ENCODE measurements around the gene UBA1.

Gene UBA1

GRCh38 chrX:47185241-47185640, 8.4 kb upstream of the UBA1 start:
- no peak overlapping the region for H3K4me3 ChIP-seq (ENCODE audit: low read length, poor library complexity, severe bottlenecking)
- TF ChIP-seq CTCF (conservative IDR thresholded peaks at IDR 0.05; ENCODE audit: low read length) (no peak), EZH2phosphoT487 (IDR thresholded peaks at IDR 0.05; ENCODE audit: borderline replicate concordance) (no peak)
- no peaks in the 10 kb centered on the region for H3F3A ChIP-seq (ENCODE audit: low read depth)
- no peaks in the 10 kb centered on the region for H3K9me2 ChIP-seq (replicated peaks; ENCODE audit: low read depth, low read length)
- no peaks in the 10 kb centered on the region for H3K9me3 ChIP-seq (ENCODE audit: insufficient read depth, low read depth, low read length)
- H3K36me3 ChIP-seq (ENCODE audit: insufficient read depth, low read length), result peaks cover 47% of the 10 kb centered on the region; the same call in 1 of the 2 replicates
- H4K20me1 ChIP-seq (ENCODE audit: insufficient read depth, low read length, poor library complexity, severe bottlenecking), result no peaks in the 10 kb centered on the region
- H2AFZ ChIP-seq (ENCODE audit: low read length), result no peak overlapping the region
- no peak overlapping the region for H3K9ac ChIP-seq (ENCODE audit: low read depth, low read length, poor library complexity, severe bottlenecking)
- no peaks in the 10 kb centered on the region for H3K79me2 ChIP-seq (ENCODE audit: insufficient read depth, low read length)
- H3K4me2 ChIP-seq (ENCODE audit: low read depth, low read length, poor library complexity, severe bottlenecking), result no peak overlapping the region
- no peaks in the 10 kb centered on the region for H3K4me1 ChIP-seq (ENCODE audit: insufficient read depth, low read length, poor library complexity, severe bottlenecking)
- H3K27me3 ChIP-seq (ENCODE audit: insufficient read depth, low read length, poor library complexity, severe bottlenecking), result no peaks in the 10 kb centered on the region

- Histone ChIP-seq H3K4me3 (ENCODE audit: low read length, poor library complexity, severe bottlenecking) (no peak overlapping the region), H3K36me3 (ENCODE audit: insufficient read depth, low read length) (peaks cover 39% of the 10 kb centered on the region; the same call in 1 of the 2 replicates), H4K20me1 (ENCODE audit: insufficient read depth, low read length, poor library complexity, severe bottlenecking) (no peaks in the 10 kb centered on the region), H3K4me1 (ENCODE audit: insufficient read depth, low read length, poor library complexity, severe bottlenecking) (no peaks in the 10 kb centered on the region), H2AFZ (ENCODE audit: low read length) (no peak overlapping the region), H3K4me2 (ENCODE audit: low read depth, low read length, poor library complexity, severe bottlenecking) (no peak overlapping the region), H3F3A (ENCODE audit: low read depth) (no peaks in the 10 kb centered on the region), H3K79me2 (ENCODE audit: insufficient read depth, low read length) (peaks cover 3% of the 10 kb centered on the region; the same call in 1 of the 2 replicates), H3K9me2 (replicated peaks; ENCODE audit: low read depth, low read length) (no peaks in the 10 kb centered on the region), H3K9me3 (ENCODE audit: insufficient read depth, low read depth, low read length) (no peaks in the 10 kb centered on the region), H3K9ac (ENCODE audit: low read depth, low read length, poor library complexity, severe bottlenecking) (no peak overlapping the region), H3K27me3 (ENCODE audit: insufficient read depth, low read length, poor library complexity, severe bottlenecking) (no peaks in the 10 kb centered on the region)
- no peak for TF ChIP-seq CTCF (conservative IDR thresholded peaks at IDR 0.05; ENCODE audit: low read length)
- no peak for TF ChIP-seq EZH2phosphoT487 (IDR thresholded peaks at IDR 0.05; ENCODE audit: borderline replicate concordance)
Observed at GRCh38 chrX:47186096-47186740, 7.4 kb upstream of the UBA1 start.

- H2AFZ ChIP-seq (ENCODE audit: low read length), result no peak overlapping the region
- no peaks in the 10 kb centered on the region for H3K27me3 ChIP-seq (ENCODE audit: insufficient read depth, low read length, poor library complexity, severe bottlenecking)
- H3F3A ChIP-seq (ENCODE audit: low read depth), result no peaks in the 10 kb centered on the region
- H3K9me3 ChIP-seq (ENCODE audit: insufficient read depth, low read depth, low read length), result no peaks in the 10 kb centered on the region
- peaks cover 29% of the 10 kb centered on the region; the same call in 1 of the 2 replicates for H3K36me3 ChIP-seq (ENCODE audit: insufficient read depth, low read length)
- no peak for TF ChIP-seq EZH2phosphoT487 (IDR thresholded peaks at IDR 0.05; ENCODE audit: borderline replicate concordance)
- no peak overlapping the region for H3K4me3 ChIP-seq (ENCODE audit: low read length, poor library complexity, severe bottlenecking)
- no peaks in the 10 kb centered on the region for H4K20me1 ChIP-seq (ENCODE audit: insufficient read depth, low read length, poor library complexity, severe bottlenecking)
- H3K9me2 ChIP-seq (replicated peaks; ENCODE audit: low read depth, low read length), result no peaks in the 10 kb centered on the region
- no peak overlapping the region for H3K4me2 ChIP-seq (ENCODE audit: low read depth, low read length, poor library complexity, severe bottlenecking)
- H3K9ac ChIP-seq (ENCODE audit: low read depth, low read length, poor library complexity, severe bottlenecking), result no peak overlapping the region
- H3K79me2 ChIP-seq (ENCODE audit: insufficient read depth, low read length), result peaks cover 13% of the 10 kb centered on the region
- no peaks in the 10 kb centered on the region for H3K4me1 ChIP-seq (ENCODE audit: insufficient read depth, low read length, poor library complexity, severe bottlenecking)
Observed at GRCh38 chrX:47187106-47187677, 6.4 kb upstream of the UBA1 start.
